Activated CD8-positive, alpha-beta memory T cell treated with anti-CD3 and anti-CD28 coated beads for 36 hours (primary cell): Measurements from ENCODE around the gene OSBPL10. TPM values are rescaled to one million over a fixed set of nuclear protein-coding genes. Genes with fewer than 3 reads are reported as not detected.

Experiments
- CTCF ChIA-PET: fragments of 350-600 bp; sonication (Branson Sonifier 250); formaldehyde crosslinking; loops from one replicate; lab custom pipeline; 2021; ENCODE audit warnings: antibody characterized with exemption; lab: Charles Lee
- POLR2A ChIA-PET: fragments of 350-600 bp; sonication (Branson Sonifier 250); formaldehyde crosslinking; loops from one replicate; lab custom pipeline; 2021; ENCODE audit warnings: antibody characterized with exemption; lab: Charles Lee
- total RNA-seq, 2 experiments: library from RNA; stranded (reverse); gene quantifications; one replicate each; pipeline ENCODE4 v1.2.3, GENCODE V29; 2021

The OSBPL10 gene
- total RNA-seq, 2 experiments from 2014 or later: 3.4 to 3.6 TPM

DNA sequence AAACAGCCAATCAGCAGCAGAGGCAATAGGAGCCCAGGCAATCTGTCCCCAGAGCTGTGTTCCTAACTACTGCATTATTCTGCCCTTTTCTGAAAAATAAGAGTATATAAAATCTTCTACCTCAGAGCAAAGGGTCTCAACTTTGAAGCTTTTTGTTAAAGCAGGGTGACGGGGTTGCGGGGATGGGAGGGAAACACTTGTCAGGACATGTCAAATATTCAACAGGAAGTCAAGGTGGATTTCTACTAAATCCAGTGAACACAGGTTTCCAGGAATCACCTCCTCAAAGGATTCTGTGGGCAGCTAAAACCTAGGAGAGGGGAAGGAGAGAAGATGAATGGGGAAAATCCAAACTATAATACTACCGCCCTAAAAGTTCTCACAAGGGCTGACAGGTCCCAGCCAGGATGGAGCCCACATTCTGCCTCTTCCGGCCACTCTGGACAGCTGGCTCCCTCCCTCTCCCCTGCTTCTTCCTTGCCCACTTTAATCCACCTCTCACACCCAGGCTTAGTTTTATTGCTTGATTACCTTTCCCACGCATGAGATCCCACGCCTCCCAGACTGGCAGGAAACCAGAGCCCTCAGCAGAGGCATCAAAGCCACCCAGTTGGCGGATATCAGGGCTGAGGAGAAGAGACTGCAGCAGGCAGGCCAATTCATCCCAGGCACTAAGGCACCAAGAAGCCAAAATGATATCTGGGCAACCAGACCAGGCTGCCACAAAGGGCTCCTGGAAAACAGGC lies 77.2 kb downstream of the OSBPL10 start:
- ChIA-PET CTCF (no interaction called here), POLR2A (no interaction called here)

- CTCF ChIA-PET: no interaction called here
- POLR2A ChIA-PET: no interaction called here
Measured at GRCh38 chr3:31900583-31900982, 80.5 kb downstream of the OSBPL10 start.

DNA sequence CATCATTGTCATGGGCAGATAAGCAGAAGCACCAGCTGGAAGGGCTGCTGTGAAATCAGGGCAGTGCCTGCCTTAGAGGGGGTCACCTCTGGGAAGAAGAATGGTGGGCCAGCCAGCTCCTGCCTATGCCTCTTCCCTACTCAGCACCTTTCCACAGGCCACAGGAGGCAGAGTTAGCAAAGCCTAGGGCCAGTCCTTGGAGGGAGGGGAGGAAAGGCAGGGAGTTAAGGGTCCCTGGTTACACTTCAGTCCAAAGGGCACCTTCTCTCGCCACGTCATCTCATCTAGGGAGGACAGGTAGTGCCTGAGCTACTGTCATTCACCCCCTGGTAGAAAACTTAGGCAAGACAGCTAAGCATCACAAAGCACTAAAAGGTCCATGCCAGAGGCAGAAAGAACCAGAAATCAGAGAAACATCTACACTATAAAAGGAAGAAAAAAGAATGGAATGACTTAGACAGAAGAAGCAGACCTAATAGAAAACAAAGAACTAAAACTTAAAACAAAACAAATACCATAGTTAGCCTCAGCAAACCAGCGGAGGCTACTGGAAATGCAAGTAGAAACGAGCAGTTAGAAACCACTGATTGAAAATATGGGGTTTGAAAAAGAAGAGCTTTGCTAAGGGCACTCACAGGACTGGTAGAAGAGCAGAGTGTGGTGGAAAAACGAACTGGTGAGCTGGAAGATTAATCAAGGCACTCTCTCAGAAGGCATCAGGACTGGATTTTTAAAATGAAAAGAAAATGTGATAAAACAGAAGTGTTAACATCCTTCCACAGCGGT lies 84.2 kb downstream of the OSBPL10 start:
- ChIA-PET CTCF (no interaction called here), POLR2A (no interaction called here)

GRCh38 chr3:31896026-31896425 lies 85.0 kb downstream of the OSBPL10 start:
- CTCF ChIA-PET: no interaction called here
- POLR2A ChIA-PET: no interaction called here

GRCh38 chr3:31895471-31895870 lies 85.6 kb downstream of the OSBPL10 start:
- ChIA-PET CTCF (no interaction called here), POLR2A (no interaction called here)

DNA sequence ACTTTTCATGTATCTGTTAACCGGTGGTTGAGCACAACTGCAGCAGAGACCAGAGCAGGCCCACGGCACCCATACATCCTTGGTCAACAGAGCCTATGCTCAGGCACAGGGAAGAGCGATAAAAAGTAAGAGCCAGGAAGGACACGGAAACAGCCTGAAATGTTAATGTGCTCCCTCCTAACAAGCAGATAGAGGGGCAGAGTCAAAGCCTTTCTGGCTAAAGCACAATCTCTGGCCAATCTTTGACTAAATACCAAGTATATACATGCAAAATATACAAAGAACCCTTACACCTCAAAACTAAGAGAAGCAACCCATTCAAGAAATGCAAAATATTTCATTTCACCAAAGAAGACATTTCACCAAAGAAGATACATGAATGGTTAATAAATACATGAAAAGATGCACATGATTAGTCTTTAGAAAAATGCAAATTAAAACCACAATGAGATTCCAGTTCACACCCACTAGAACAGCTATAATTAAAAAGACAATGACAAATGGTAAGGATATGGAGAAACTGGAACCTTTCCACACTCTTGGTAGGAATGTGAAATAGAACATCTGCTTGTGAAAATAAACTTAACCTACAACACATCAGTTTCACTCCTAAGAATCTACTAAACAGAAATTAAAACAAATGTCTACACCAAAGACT lies 88.0 kb downstream of the OSBPL10 start:
- ChIA-PET CTCF (no interaction called here), POLR2A (no interaction called here)

DNA sequence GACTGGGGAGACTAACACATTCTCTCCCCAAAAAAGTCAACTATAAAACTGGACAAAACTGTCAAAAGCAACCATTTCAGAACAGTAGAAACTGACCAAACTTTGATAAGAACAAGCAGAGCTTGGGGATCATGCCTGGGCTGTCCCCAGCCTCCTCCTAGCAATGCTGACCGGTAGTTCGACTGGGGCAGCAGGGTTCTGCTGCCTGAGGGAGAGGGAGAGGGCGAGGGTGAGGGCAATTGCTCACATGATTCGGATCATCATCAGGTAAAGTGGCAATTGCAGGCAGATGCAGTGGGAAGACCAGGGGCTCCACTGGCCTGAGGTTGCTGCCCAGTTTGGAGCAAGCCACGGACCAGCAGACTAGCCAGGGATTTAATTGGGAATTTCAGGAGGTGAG lies 88.6 kb downstream of the OSBPL10 start:
- CTCF ChIA-PET: no interaction called here
- POLR2A ChIA-PET: no interaction called here

- CTCF ChIA-PET: no interaction called here
Measured at GRCh38 chr3:31891876-31892455, 89.1 kb downstream of the OSBPL10 start.

GRCh38 chr3:31890742-31891469 lies 90.2 kb downstream of the OSBPL10 start:
- ChIA-PET CTCF (no interaction called here), POLR2A (no interaction called here)

More at GRCh38 chr3:31891876-31892455, 89.1 kb downstream of the OSBPL10 start:
- POLR2A ChIA-PET: no interaction called here

DNA sequence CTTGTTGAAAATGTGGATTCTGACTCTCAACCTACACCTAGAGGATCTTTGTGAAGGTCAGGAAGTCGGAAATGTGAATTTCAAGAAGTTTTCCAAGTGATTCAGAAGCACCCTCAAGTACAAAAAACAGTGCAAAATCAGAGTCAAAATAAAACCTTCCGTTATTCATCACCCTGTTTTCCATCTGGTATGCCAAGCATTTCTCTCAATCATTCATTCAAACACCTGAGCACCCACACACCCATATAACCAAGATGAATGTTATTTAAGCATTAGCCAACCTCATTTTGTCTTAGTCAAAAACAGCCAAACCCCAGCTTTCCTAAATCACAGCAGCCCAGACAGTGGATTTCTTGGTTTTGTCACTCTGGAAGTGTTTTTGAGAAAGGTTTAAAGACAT lies 91.1 kb downstream of the OSBPL10 start:
- ChIA-PET POLR2A (no interaction called here), CTCF (no interaction called here)

GRCh38 chr3:31885235-31885634 lies 95.8 kb downstream of the OSBPL10 start:
- ChIA-PET POLR2A (no interaction called here), CTCF (no interaction called here)

DNA sequence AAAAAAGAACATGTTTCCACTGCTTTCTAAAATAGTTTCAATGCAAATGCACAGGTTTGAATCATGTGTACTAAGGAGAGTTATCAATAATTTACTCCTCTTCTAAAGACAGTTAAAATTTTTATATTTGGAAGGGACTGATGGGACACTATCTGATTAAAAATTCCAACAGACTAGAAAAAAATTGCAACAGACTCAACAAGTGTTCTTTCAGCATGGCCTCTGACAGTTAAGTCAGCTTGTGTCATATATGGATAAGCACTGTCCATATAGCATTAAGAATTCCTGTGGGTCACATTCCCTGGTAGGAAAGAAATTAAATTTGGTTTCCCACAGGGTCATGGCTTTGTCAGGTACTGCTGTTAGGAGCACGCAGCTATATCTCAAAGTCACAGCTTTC lies 96.8 kb downstream of the OSBPL10 start:
- ChIA-PET POLR2A (no interaction called here), CTCF (no interaction called here)

DNA sequence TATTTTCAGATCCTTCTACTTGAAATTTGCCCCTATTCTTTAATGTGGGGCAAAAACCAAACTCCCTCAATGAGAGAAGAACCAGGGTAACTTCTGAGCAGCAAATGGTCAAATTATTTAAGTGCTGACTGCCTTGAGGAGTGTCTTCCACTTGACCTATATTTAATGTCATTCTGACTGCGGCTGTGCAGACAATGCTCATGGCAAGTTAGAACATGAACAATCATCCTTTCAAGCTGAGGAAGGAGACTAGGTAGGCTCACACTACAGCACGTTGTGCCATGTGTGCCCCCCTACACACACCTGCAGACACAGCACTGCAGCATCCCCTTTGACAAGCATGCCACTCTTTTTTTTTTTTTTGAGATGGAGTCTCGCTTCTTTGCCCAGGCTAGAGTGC lies 98.2 kb downstream of the OSBPL10 start:
- POLR2A ChIA-PET: no interaction called here
- CTCF ChIA-PET: interaction anchor here (0.7 kb wide), 1 partner anchor 1716 kb away, joined by 3 read pairs; no protein-coding TSS in a partner anchor

DNA sequence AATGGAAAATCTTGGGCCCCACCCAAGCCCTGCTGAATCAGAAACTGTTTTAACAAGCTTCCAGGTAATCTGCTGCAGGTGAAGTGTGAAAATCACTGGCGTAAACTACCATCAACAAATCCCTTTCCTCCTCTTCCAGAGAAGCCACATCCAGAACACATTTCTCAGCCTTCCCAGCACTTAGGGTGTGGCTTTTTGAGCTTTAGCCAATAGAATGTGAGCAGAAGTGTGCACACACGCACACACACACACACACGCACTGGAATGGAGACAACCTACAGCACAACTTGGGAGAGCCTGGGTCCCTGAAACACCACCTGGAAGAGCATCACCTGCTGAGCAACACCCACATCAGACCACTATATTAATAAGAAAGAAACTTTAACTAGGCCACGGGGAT lies 98.6 kb downstream of the OSBPL10 start:
- ChIA-PET CTCF (no interaction called here), POLR2A (no interaction called here)

- ChIA-PET CTCF (no interaction called here), POLR2A (no interaction called here)
Measured at GRCh38 chr3:31880482-31881078, 100.5 kb downstream of the OSBPL10 start.

DNA sequence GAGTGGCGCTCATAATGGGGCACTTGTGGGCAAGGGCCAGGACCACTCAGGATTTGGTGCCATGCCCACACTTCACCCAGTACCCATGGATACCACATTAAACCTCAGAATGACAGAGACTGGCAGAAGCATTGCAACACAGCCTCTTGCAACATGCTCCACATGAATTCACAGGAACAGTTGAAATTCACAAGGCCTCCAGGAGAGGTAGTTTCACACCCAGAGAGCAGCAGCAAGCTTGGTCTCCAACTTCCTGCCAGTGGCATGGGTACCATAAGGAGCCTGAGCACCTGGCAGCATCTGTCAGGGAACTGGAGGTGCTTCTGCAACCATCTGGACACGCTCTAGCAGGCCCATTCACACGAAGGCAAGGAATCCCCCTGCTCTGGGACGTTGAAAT lies 101.0 kb downstream of the OSBPL10 start:
- ChIA-PET CTCF (no interaction called here), POLR2A (no interaction called here)

GRCh38 chr3:31879365-31879764 lies 101.7 kb downstream of the OSBPL10 start:
- CTCF ChIA-PET: no interaction called here
- POLR2A ChIA-PET: no interaction called here

- ChIA-PET CTCF (no interaction called here), POLR2A (no interaction called here)
Measured at GRCh38 chr3:31878231-31878838, 102.7 kb downstream of the OSBPL10 start.

- CTCF ChIA-PET: no interaction called here
- POLR2A ChIA-PET: no interaction called here
Measured at GRCh38 chr3:31876331-31876730, 104.7 kb downstream of the OSBPL10 start.
